H1 (cell line): Measurements from ENCODE around the gene ADCY1. TPM values are rescaled to one million over a fixed set of nuclear protein-coding genes. Genes with fewer than 3 reads are reported as not detected.

Source experiments
- CTCF ChIA-PET: fragments of 300-600 bp; sonication (Branson Sonifier 250); formaldehyde crosslinking; loops from one replicate; lab custom pipeline; 2021; ENCODE audit not compliant: partially characterized antibody; lab: Charles Lee
- POLR2A ChIA-PET: fragments of 300-600 bp; sonication (Branson Sonifier 250); formaldehyde crosslinking; loops from one replicate; lab custom pipeline; 2021; ENCODE audit warnings: inconsistent platforms; ENCODE audit not compliant: partially characterized antibody; lab: Charles Lee
- DNase-seq, 2 experiments: peaks; one replicate each; pipeline versions ENCODE4 v3.0.0 to v3.0.0-alpha.2; 2010 to 2022; ENCODE audit warnings: low spot score in 2 of 2, low read depth in 1 of 2, mixed read lengths in 1 of 2
- FAIRE-seq: peaks from 2 replicates; lab custom pipeline; 2011; peaks lifted over from hg19 to GRCh38; lab: Jason Lieb, UNC
- H2AFZ ChIP-seq: 2 replicates; pipeline ENCODE4 v1.8.1; 2012; ENCODE audit warnings: low read length, inconsistent platforms
- H2AK5ac ChIP-seq: 2 replicates; pipeline ENCODE4 v1.6.1; 2013; ENCODE audit warnings: low read depth, low read length
- H2BK120ac ChIP-seq: replicated peaks from 2 replicates; pipeline ENCODE3; 2013; ENCODE audit warnings: low read depth, low read length, inconsistent platforms
- H2BK12ac ChIP-seq: 2 replicates; pipeline ENCODE4 v1.6.1; 2013; ENCODE audit warnings: low read depth, low read length
- H2BK15ac ChIP-seq: 2 replicates; pipeline ENCODE4 v1.6.1; 2013; ENCODE audit warnings: low read length
- H2BK20ac ChIP-seq: 2 replicates; pipeline ENCODE4 v1.6.1; 2013; ENCODE audit warnings: low read length
- H2BK5ac ChIP-seq: 2 replicates; pipeline ENCODE4 v1.6.1; 2013; ENCODE audit warnings: low read depth, low read length
- H3K14ac ChIP-seq: 2 replicates; pipeline ENCODE4 v1.6.1; 2013; ENCODE audit warnings: inconsistent platforms; ENCODE audit not compliant: insufficient read length
- H3K18ac ChIP-seq: 2 replicates; pipeline ENCODE4 v1.6.1; 2013; ENCODE audit warnings: low read length; ENCODE audit errors: extremely low read depth
- H3K23ac ChIP-seq: 2 replicates; pipeline ENCODE4 v1.6.1; 2013; ENCODE audit warnings: inconsistent platforms; ENCODE audit not compliant: insufficient read length
- H3K23me2 ChIP-seq: 2 replicates; pipeline ENCODE4 v1.6.1; 2013; ENCODE audit warnings: low read depth, low read length
- H3K27ac ChIP-seq: 2 replicates; pipeline ENCODE4 v1.6.1; 2011; ENCODE audit warnings: low read depth, low read length, inconsistent platforms
- H3K27me3 ChIP-seq, 4 experiments: replicated peaks in 1 of 4; 1 replicate in 1 of 4; 2 replicates in 3 of 4; pipeline versions ENCODE4 v1.6.1 to v1.8.1; 2011 to 2013; ENCODE audit warnings: low read length in 3 of 4, mild to moderate bottlenecking in 3 of 4, inconsistent platforms in 2 of 4, mixed read lengths in 2 of 4, moderate library complexity in 1 of 4; ENCODE audit not compliant: control insufficient read depth in 3 of 4, insufficient read depth in 3 of 4; ENCODE audit errors: extremely low read depth in 1 of 4
- H3K36me3 ChIP-seq, 4 experiments: 2 replicates each; pipeline versions ENCODE4 v1.6.1 to v1.8.1; 2011 to 2013; ENCODE audit warnings: mild to moderate bottlenecking in 4 of 4, low read length in 3 of 4, moderate library complexity in 2 of 4, control low read depth in 1 of 4, inconsistent platforms in 1 of 4; ENCODE audit not compliant: insufficient read depth in 4 of 4, control insufficient read depth in 2 of 4
- H3K4ac ChIP-seq: replicated peaks from 2 replicates; pipeline ENCODE3; 2013; ENCODE audit warnings: low read length, low read depth, mixed read lengths, inconsistent platforms; ENCODE audit not compliant: insufficient read length
- H3K4me1 ChIP-seq, 4 experiments: replicated peaks in 1 of 4; 1 replicate in 1 of 4; 2 replicates in 3 of 4; pipeline versions ENCODE4 v1.6.1 to v1.8.1; 2011 to 2013; ENCODE audit warnings: low read length in 3 of 4, inconsistent platforms in 2 of 4, mixed read lengths in 1 of 4; ENCODE audit not compliant: insufficient read depth in 4 of 4, control insufficient read depth in 3 of 4
- H3K4me2 ChIP-seq, 2 experiments: 2 replicates each; pipeline versions ENCODE4 v1.6.1 to v1.8.1; 2011 to 2013; ENCODE audit warnings: low read depth in 2 of 2, low read length in 2 of 2, control low read depth in 1 of 2, inconsistent platforms in 1 of 2, mild to moderate bottlenecking in 1 of 2; ENCODE audit not compliant: insufficient read depth in 1 of 2
- H3K4me3 ChIP-seq, 4 experiments: fragments of 200-600, 300-600 bp in 1 of 4; sonication (generic), shearing (Covaris generic), sonication (Bioruptor Twin) in 1 of 4; 2 replicates each; pipeline versions ENCODE4 v1.5.1 to v1.8.1; 2011 to 2016; ENCODE audit warnings: low read length in 4 of 4, low read depth in 3 of 4, control low read depth in 2 of 4, inconsistent platforms in 2 of 4, mild to moderate bottlenecking in 2 of 4, mixed read lengths in 1 of 4, moderate library complexity in 1 of 4; ENCODE audit not compliant: insufficient read depth in 2 of 4; ENCODE audit errors: extremely low read depth in 1 of 4
- H3K56ac ChIP-seq: replicated peaks from 2 replicates; pipeline ENCODE3; 2013; ENCODE audit warnings: low read depth, mild to moderate bottlenecking, mixed read lengths, low read length, inconsistent platforms; ENCODE audit not compliant: insufficient read length
- H3K79me1 ChIP-seq: 2 replicates; pipeline ENCODE4 v1.6.1; 2013; ENCODE audit warnings: low read depth, low read length, control low read depth
- H3K79me2 ChIP-seq, 2 experiments: 2 replicates each; pipeline versions ENCODE4 v1.6.1 to v1.8.1; 2012 to 2013; ENCODE audit warnings: low read length in 2 of 2, mild to moderate bottlenecking in 2 of 2, inconsistent platforms in 1 of 2; ENCODE audit not compliant: insufficient read depth in 2 of 2, control insufficient read depth in 1 of 2
- H3K9ac ChIP-seq, 4 experiments: replicated peaks in 1 of 4; 1 replicate in 1 of 4; 2 replicates in 3 of 4; pipeline versions ENCODE4 v1.6.1 to v1.8.1; 2011 to 2013; ENCODE audit warnings: low read depth in 3 of 4, low read length in 3 of 4, control low read depth in 2 of 4, mild to moderate bottlenecking in 2 of 4, moderate library complexity in 2 of 4, inconsistent platforms in 1 of 4; ENCODE audit errors: extremely low read depth in 1 of 4
- H3K9me3 ChIP-seq, 2 experiments: 2 replicates each; pipeline versions ENCODE4 v1.6.1 to v1.8.1; 2012 to 2013; ENCODE audit warnings: mild to moderate bottlenecking in 2 of 2, moderate library complexity in 2 of 2, control low read depth in 1 of 2, inconsistent platforms in 1 of 2, low read depth in 1 of 2, low read length in 1 of 2, mixed read lengths in 1 of 2; ENCODE audit not compliant: insufficient read depth in 2 of 2
- H4K20me1 ChIP-seq, 2 experiments: replicated peaks in 1 of 2; 2 replicates each; pipeline versions ENCODE3 to v1.8.1; 2011 to 2013; ENCODE audit warnings: inconsistent platforms in 2 of 2, low read length in 2 of 2, mild to moderate bottlenecking in 1 of 2; ENCODE audit not compliant: insufficient read depth in 2 of 2, control insufficient read depth in 1 of 2
- H4K5ac ChIP-seq: 2 replicates; pipeline ENCODE4 v1.6.1; 2013; ENCODE audit warnings: low read length, low read depth, mixed read lengths, inconsistent platforms; ENCODE audit not compliant: insufficient read length
- H4K8ac ChIP-seq: 2 replicates; pipeline ENCODE4 v1.8.0; 2013; ENCODE audit warnings: mild to moderate bottlenecking, moderate library complexity, low read length, inconsistent platforms; ENCODE audit not compliant: insufficient read depth; ENCODE audit errors: extremely low read depth
- H4K91ac ChIP-seq: replicated peaks from 2 replicates; pipeline ENCODE3; 2013; ENCODE audit warnings: low read length, mixed read lengths, inconsistent platforms; ENCODE audit not compliant: insufficient read length
- BACH1 ChIP-seq: IDR thresholded peaks from 2 replicates; pipeline ENCODE4 v1.6.1; 2012; ENCODE audit warnings: low read length, improper control_type of control experiment
- JUN ChIP-seq: IDR thresholded peaks from 2 replicates; pipeline ENCODE4 v1.6.1; 2011; ENCODE audit warnings: low read depth, mild to moderate bottlenecking, improper control_type of control experiment, low read length
- MAFK ChIP-seq: IDR thresholded peaks from 2 replicates; pipeline ENCODE4 v1.6.1; 2012; ENCODE audit warnings: low read depth, mild to moderate bottlenecking, improper control_type of control experiment, low read length
- TBP ChIP-seq: IDR thresholded peaks from 2 replicates; pipeline ENCODE4 v1.6.1; 2011; ENCODE audit warnings: low read depth, low read length, improper control_type of control experiment
- TEAD4 ChIP-seq: IDR thresholded peaks from 2 replicates; pipeline ENCODE4 v1.6.1; 2012; ENCODE audit warnings: low read depth, low read length, inconsistent platforms, mixed read lengths
- WGBS, 2 experiments: shearing (Covaris generic) in 1 of 2; methylation state at CpG; one replicate each; pipeline versions ENCODE4 v1.1.6 to v1.1.7; 2013 to 2015; ENCODE audit warnings: low lambda C conversion rate in 2 of 2, mixed read lengths in 2 of 2, inconsistent platforms in 1 of 2, low coverage in 1 of 2, missing lambda C conversion rate in 1 of 2; ENCODE audit not compliant: insufficient replicate concordance in 2 of 2, insufficient coverage in 1 of 2, insufficient read length in 1 of 2; ENCODE audit errors: extremely low coverage in 1 of 2, missing lambda C conversion rate in 1 of 2; 5-methylcytosine and 5-hydroxymethylcytosine counted together
- polyA plus RNA-seq, 7 experiments: library from polyadenylated mRNA; depleted of rRNA in 3 of 7; stranded (reverse) in 5 of 7; unstranded in 2 of 7; fragments of >200 nt in 5 of 7; fragments of 200-250 nt in 2 of 7; gene quantifications; 1 replicate in 5 of 7; 2 replicates in 1 of 7; 4 replicates in 1 of 7; pipeline versions ENCODE4 v1.2.1 to v1.2.3, GENCODE V29; 2011 to 2013; ENCODE audit warnings: missing spikeins in 2 of 7, mixed read lengths in 2 of 7
- total RNA-seq: library from RNA; stranded (reverse); fragmentation: NEBNext Ultra II Directional; extraction: Animal tissue kit (Norgen Biotek cat#: 25700); gene quantifications from 2 replicates; pipeline ENCODE4 v1.2.1, GENCODE V29; 2021

ADCY1 gene
- total and polyA plus RNA-seq, 2 of the 8 experiments (the other 6 are each of a cell fraction or from before 2014, with no cell fraction given): 7.9 to 26.9 TPM

- Histone ChIP-seq H3K23me2 (no peaks in the 10 kb centered on the region), H2BK120ac (no peak overlapping the region), H3K9ac (no peak overlapping the region), H2BK20ac (no peak overlapping the region), H2AK5ac (no peak overlapping the region), H4K91ac (no peak overlapping the region), H3K9me3 (no peaks in the 10 kb centered on the region), H3K4me1 (no peaks in the 10 kb centered on the region; a peak in 1 of 7 replicates), H2AFZ (no peak overlapping the region), H4K5ac (no peak overlapping the region), H2BK12ac (no peak overlapping the region), H3K56ac (no peak overlapping the region), H3K4ac (no peak overlapping the region), H3K27me3 (no peaks in the 10 kb centered on the region), H3K23ac (no peak overlapping the region), H3K79me1 (no peaks in the 10 kb centered on the region), H3K4me3 (no peak overlapping the region), H3K18ac (no peak overlapping the region), H2BK5ac (no peak overlapping the region), H3K36me3 (peaks cover 0 to 7% (median 3%) of the 10 kb centered on the region in 4 experiments; a peak in 2 of 8 replicates), H3K4me2 (no peak overlapping the region), H2BK15ac (no peak overlapping the region), H3K14ac (no peak overlapping the region), H3K27ac (no peak overlapping the region), H4K20me1 (peaks cover 0 to 1% of the 10 kb centered on the region in 2 experiments), H4K8ac (no peak overlapping the region), H3K79me2 (no peaks in the 10 kb centered on the region)
- POLR2A ChIA-PET: no interaction called here
- CTCF ChIA-PET: interaction anchor here (0.7 to 0.9 kb wide), 2 partner anchors 19 to 160 kb away, joined by 3 read pairs; no protein-coding TSS in a partner anchor
- DNase-seq: no peak
- no peak for FAIRE-seq
- TF ChIP-seq JUN: no peak
- TF ChIP-seq TBP: no peak
- no peak for TF ChIP-seq BACH1
- TF ChIP-seq MAFK: no peak
- TF ChIP-seq TEAD4: no peak
- 87% methylated on average over 11 of the region's 13 CpGs; no CpG with 5 or more reads in 1 of the 2 experiments for WGBS, 2 experiments
These were observed 129.9 kb downstream of the ADCY1 start for GRCh38 chr7:45703911-45704682.
